GM12892 (cell line): ENCODE data around the gene AGO4.
"Not testable (repeated sequence)": the region's sequence is repeated elsewhere in the genome, so short reads cannot be mapped to it uniquely, and the experiment has no call there.

Experiments used
- DNase-seq: peaks from one replicate; pipeline ENCODE4 v3.0.0; 2011; ENCODE audit not compliant: insufficient read length
- FAIRE-seq: peaks from 2 replicates; lab custom pipeline; 2011; peaks lifted over from hg19 to GRCh38; lab: Jason Lieb, UNC
- POLR2A ChIP-seq: IDR thresholded peaks from 2 replicates; pipeline ENCODE4 v1.6.1; 2011; ENCODE audit warnings: low read depth, low read length, control low read depth
- POLR2AphosphoS5 ChIP-seq: IDR thresholded peaks from 2 replicates; pipeline ENCODE4 v1.6.1; 2011; ENCODE audit warnings: low read depth, low read length, control low read depth
- TAF1 ChIP-seq: IDR thresholded peaks from 2 replicates; pipeline ENCODE4 v1.6.1; 2011; ENCODE audit warnings: low read depth, mild to moderate bottlenecking, control low read depth, low read length, borderline replicate concordance

AGO4 gene

DNA sequence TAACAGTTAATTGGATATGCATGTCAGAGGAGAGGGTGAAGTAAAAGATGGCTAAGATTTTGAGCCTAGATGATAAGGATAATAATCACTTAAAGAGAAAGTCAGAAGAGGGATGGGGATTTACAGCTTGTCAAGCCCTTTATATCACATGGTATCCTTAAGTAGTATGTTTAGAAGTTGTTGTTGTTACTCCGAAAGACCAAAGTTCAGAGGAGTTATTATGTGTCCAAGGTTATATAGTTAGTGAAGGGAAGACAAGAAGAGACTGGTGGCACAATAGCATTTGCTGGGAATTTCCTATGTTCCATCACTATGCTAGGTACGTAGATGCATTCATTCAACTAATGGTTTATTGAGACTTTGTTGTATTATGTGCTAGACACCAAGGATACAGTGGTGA lies 44.4 kb downstream of the AGO4 start:
- TF ChIP-seq POLR2A (no peak), POLR2AphosphoS5 (no peak), TAF1 (no peak)
- no peak for DNase-seq
- no peak for FAIRE-seq

DNA sequence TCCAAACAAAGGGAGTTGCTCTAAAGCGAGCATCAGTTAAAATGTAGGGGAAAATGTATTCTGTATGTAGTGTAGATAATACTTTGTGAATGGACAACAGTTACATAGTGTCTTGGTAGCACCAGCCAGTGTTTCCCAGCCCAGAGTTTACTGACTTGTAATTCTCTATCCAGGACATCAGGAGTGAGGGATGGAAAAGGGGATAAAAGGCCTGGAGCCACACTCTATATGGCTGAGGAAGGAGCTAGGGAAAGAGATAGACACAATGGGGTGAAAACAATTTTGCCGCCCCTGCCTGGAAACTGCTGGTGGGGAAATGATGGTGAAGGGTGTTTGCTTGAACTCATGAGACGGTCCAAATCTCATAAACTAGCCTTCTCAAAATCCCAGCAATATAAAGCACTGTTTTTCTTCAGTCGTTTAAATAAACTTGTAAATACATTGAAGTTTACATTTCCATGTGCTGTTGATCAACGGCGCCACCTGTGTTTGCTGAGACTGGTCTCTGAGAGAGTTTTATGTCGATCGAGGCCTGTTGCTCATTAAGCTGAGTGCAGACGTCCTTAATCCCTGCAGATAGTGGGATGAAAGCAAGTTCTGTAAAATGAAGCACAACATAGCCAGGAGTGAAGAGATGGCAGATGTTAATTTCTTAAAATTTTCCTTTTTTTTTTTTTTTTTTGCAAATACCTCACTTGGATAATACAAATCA lies 47.3 kb downstream of the AGO4 start:
- TF ChIP-seq TAF1 (no peak), POLR2A (no peak), POLR2AphosphoS5 (no peak)
- no peak for FAIRE-seq

GRCh38 chr1:35856964-35857363 lies 49.1 kb downstream of the AGO4 start:
- TF ChIP-seq POLR2A (no peak), TAF1 (no peak), POLR2AphosphoS5 (no peak)
- no peak for FAIRE-seq
- no peak for DNase-seq

More for the DNA sequence above, 47.3 kb downstream of the AGO4 start:
- no peak for DNase-seq

DNA sequence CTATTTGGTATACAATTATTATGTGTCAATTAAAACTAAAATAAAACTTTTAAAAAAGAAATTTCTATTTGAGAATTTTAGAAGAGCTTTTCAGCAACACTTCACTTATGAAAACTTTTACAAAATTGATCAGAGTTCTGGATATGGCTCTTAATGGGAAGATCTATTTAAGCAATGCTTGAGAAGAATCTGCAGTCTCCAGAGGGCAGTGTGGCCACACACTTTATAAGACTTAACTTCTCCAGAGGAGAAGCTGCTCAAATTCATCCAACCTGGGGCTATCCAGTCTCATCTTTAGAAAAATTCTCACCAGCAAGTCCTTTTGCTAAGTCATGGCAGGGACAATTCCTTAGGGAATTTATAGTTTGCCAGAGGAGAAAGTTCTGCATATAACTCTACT lies 50.0 kb downstream of the AGO4 start:
- no peak for DNase-seq
- no peak for TF ChIP-seq POLR2A
- FAIRE-seq: no peak

DNA sequence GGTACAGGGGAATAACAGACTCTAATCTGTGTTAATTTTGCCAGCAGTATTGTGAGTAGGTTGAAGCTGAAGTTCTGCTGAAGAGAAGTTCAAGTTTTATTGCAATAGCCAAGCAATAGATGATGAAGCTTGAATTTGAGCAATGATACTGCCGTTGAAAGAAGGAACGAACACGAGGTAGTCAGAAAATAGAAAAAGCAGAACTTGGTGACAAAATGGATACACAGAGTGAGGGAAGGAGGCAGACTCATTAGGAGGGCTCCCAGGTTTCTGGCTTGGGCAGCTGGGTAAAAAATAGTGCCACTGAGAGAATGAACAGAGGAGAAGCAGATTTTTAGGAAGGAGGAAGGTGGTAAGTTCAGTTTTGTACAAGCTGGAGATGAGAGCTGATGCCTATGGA lies 52.9 kb downstream of the AGO4 start:
- TF ChIP-seq TAF1 (no peak), POLR2A (no peak), POLR2AphosphoS5 (no peak)
- FAIRE-seq (no peak), DNase-seq (no peak)

DNA sequence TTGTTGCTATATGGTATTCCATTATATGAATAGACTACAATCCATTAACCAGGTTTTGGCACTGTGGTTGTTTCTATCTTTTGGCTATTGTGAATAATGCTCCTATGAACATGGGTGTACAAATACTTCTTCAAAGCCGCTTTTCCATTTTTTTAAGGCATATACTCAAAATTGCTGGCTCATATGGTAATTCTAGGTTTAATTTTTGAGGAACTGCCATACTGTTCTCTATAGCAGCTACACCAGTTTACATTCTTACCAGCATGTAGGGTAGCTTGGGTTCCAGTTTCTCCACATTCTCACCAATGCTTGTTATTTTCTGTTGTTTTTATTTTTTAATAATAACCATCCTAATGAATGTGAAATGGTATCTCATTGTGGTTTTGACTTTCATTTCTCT lies 55.3 kb downstream of the AGO4 start:
- FAIRE-seq (no peak), DNase-seq (no peak)
- TF ChIP-seq POLR2A (no peak), POLR2AphosphoS5 (no peak), TAF1 (no peak)

DNA sequence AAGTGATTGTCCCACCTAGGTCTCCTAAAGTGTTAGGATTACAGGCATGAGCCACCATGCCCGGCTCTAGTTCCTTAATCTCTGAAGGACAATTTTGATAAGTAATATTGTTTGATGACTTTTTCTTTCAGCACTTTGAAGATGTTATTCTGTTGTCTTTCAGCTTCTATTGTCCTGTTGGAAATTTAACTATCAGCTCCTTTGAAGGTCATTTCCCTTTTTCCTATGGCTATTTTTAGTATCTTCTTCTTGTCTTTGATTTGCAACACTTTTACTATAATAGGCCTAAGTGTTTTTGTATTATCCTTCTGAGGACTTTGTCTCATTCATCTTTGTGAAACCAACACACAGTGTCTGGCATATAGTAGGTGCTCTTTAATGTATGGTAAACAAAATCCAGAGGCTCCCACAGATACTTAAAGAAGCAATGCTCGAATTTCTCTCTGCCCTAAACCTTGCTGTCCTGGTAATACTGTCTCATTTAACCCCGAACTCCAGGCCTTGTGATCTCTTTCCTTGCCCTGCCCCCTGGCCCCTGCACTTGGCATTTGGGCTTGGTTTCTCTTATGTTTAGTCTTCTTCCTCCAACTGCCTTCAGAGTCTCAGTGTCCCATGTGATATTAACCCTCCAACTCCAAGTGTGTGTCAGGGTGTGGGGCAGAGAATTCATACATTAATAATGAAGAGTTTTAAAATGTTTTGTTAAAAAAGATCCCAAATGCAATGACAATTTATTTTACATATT lies 56.2 kb downstream of the AGO4 start:
- DNase-seq: no peak
- FAIRE-seq: no peak
- TF ChIP-seq TAF1 (no peak), POLR2AphosphoS5 (no peak), POLR2A (no peak)

DNA sequence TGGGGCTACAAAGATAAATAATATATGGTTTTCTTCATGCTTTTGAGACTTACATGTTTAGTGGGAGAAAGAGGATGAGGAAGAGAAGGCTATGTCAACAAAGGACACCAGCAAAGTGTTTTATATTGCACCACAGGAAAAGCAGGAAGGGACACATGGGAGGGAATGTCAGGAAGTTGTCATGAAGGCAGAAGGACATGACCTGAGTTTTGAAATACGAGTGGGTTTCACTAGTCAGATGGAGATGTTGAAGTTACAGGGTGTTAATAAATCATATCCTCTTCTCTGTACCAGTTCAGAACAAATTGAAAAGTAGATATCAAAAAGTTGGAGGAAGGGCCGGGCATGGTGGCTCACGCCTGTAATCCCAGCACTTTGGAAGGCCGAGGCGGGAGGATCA lies 57.0 kb downstream of the AGO4 start:
- TF ChIP-seq POLR2A (no peak), TAF1 (no peak), POLR2AphosphoS5 (no peak)
- FAIRE-seq: no peak
- no peak for DNase-seq

GRCh38 chr1:35866991-35867390 lies 59.2 kb downstream of the AGO4 start:
- DNase-seq: no peak
- no peak for TF ChIP-seq POLR2AphosphoS5
- no peak for TF ChIP-seq POLR2A
- TF ChIP-seq TAF1: no peak
- no peak for FAIRE-seq

- not testable (repeated sequence) for FAIRE-seq, DNase-seq
Observed at GRCh38 chr1:35869245-35869950, 61.6 kb downstream of the AGO4 start.

DNA sequence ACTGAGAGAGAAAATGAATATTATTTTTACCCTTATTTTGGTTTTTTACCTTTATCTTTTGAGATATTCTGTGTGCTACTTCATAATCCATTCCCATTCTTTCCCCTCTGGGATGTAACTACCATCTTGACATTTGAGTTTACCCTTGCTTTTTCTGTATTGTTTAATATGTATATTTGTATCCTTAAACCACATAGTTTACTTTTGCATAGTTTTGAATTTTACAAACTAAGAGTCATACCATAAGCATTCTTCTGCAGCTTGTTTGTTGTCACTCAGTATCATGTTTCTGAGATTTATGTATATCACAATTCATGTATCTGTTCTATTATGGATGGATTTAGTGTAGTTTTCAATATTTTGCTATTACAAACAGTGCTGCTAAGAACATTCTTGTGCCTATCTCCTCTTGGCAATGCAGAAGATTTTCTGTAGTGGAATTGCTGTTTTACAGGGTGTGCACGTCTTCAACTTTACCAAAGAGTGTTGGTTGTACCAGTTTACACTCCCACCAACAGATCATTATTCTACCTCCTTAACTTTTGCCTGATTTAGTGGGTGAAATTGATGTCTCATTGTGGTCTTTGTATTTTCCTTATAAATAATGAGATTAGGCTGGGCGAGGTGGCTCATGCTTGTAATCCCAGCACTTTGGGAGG lies 63.0 kb downstream of the AGO4 start:
- TF ChIP-seq POLR2AphosphoS5 (no peak), TAF1 (no peak), POLR2A (no peak)
- DNase-seq: no peak
- no peak for FAIRE-seq
